Measurements from ENCODE around the gene LY9. TPM values are rescaled to one million over a fixed set of nuclear protein-coding genes. Genes with fewer than 3 reads are reported as not detected.
A peak's percentile ranks its signal among the peaks of the same experiment; 100 is the strongest.

The LY9 gene
- total RNA-seq, 4 donors from 2014 or later = 0.22 to 3.0 (median 1.9) TPM; not detected in 1

GRCh38 chr1:160826546-160826945, 30.6 kb downstream of the LY9 start:
- H3K4me1 ChIP-seq = no peaks in the 10 kb centered on the region
- WGBS, 2 donors = 80 to 92% methylated on average over 1 of the region's 1 CpG
- no peaks in the 10 kb centered on the region for H3K27me3 ChIP-seq
- TF ChIP-seq EP300 (IDR thresholded peaks at IDR 0.05) (no peak), POLR2A (IDR thresholded peaks at IDR 0.05) (no peak), CTCF (IDR thresholded peaks at IDR 0.05) (no peak)
- H3K36me3 ChIP-seq = no peaks in the 10 kb centered on the region
- no peak for DNase-seq (ENCODE audit: low spot score in 2 of 2)
- no peak overlapping the region for H3K27ac ChIP-seq
- H3K4me3 ChIP-seq = no peak overlapping the region
- no peaks in the 10 kb centered on the region for H3K9me3 ChIP-seq

GRCh38 chr1:160827418-160827817, 31.4 kb downstream of the LY9 start:
- H3K9me3 ChIP-seq = no peaks in the 10 kb centered on the region
- H3K4me3 ChIP-seq = no peak overlapping the region
- H3K27me3 ChIP-seq = no peaks in the 10 kb centered on the region
- no peak for TF ChIP-seq EP300 (IDR thresholded peaks at IDR 0.05)
- TF ChIP-seq CTCF (IDR thresholded peaks at IDR 0.05) = no peak
- TF ChIP-seq POLR2A (IDR thresholded peaks at IDR 0.05) = no peak
- no peak overlapping the region for H3K27ac ChIP-seq
- H3K36me3 ChIP-seq = no peaks in the 10 kb centered on the region
- peak in 1 of 2 donors; percentile 14 for DNase-seq (ENCODE audit: low spot score in 2 of 2)
- H3K4me1 ChIP-seq = no peaks in the 10 kb centered on the region
- WGBS, 2 donors = 81 to 91% methylated on average over 2 of the region's 2 CpGs

GRCh38 chr1:160829766-160830165, 33.8 kb downstream of the LY9 start:
- Histone ChIP-seq H3K4me1 (no peaks in the 10 kb centered on the region), H3K36me3 (no peaks in the 10 kb centered on the region), H3K27me3 (no peaks in the 10 kb centered on the region), H3K9me3 (no peaks in the 10 kb centered on the region), H3K27ac (no peak overlapping the region), H3K4me3 (no peak overlapping the region)
- TF ChIP-seq EP300 (IDR thresholded peaks at IDR 0.05) (no peak), POLR2A (IDR thresholded peaks at IDR 0.05) (no peak), CTCF (IDR thresholded peaks at IDR 0.05) (no peak)
- DNase-seq (ENCODE audit: low spot score in 2 of 2) = no peak
- WGBS, 2 donors = 82 to 88% methylated on average over 1 of the region's 1 CpG

GRCh38 chr1:160830321-160831153, 34.6 kb downstream of the LY9 start:
- peak in 1 of 2 donors; percentile 55 for DNase-seq (ENCODE audit: low spot score in 2 of 2)
- WGBS, 2 donors = 64 to 65% methylated on average over 8 of the region's 8 CpGs
- Histone ChIP-seq H3K27me3 (no peaks in the 10 kb centered on the region), H3K4me3 (no peak overlapping the region), H3K4me1 (no peaks in the 10 kb centered on the region), H3K27ac (no peak overlapping the region), H3K9me3 (no peaks in the 10 kb centered on the region), H3K36me3 (no peaks in the 10 kb centered on the region)
- TF ChIP-seq CTCF (IDR thresholded peaks at IDR 0.05) (peak in 4 of 5 experiments; percentile 6 to 52 (median 24)), POLR2A (IDR thresholded peaks at IDR 0.05) (no peak), EP300 (IDR thresholded peaks at IDR 0.05) (no peak)

GRCh38 chr1:160834945-160835565, 39.1 kb downstream of the LY9 start:
- no peaks in the 10 kb centered on the region for H3K9me3 ChIP-seq
- H3K4me3 ChIP-seq = no peak overlapping the region
- H3K27ac ChIP-seq = no peak overlapping the region
- H3K27me3 ChIP-seq = no peaks in the 10 kb centered on the region
- peaks cover 0 to 27% (median 20%) of the 10 kb centered on the region in 4 donors for H3K4me1 ChIP-seq
- TF ChIP-seq POLR2A (IDR thresholded peaks at IDR 0.05) = no peak
- TF ChIP-seq CTCF (IDR thresholded peaks at IDR 0.05) = peak; percentile 14 to 51 (median 38)
- peak in 1 of 2 donors; percentile 23 for DNase-seq (ENCODE audit: low spot score in 2 of 2)
- 88 to 94% methylated on average over 3 of the region's 3 CpGs for WGBS, 2 donors
- no peaks in the 10 kb centered on the region for H3K36me3 ChIP-seq

Data from tibial nerve (tissue), 4 donors.